Osteocyte (in vitro differentiated cells): ENCODE measurements around the gene SGO1. TPM values are rescaled to one million over a fixed set of nuclear protein-coding genes. Genes with fewer than 3 reads are reported as not detected.

ENCODE experiments used
- DNase-seq: peaks from one replicate; pipeline ENCODE4 v3.0.0; 2021; ENCODE audit warnings: mixed read lengths; ENCODE audit not compliant: unreplicated experiment; ENCODE audit errors: extremely low spot score
- H3K27ac Mint-ChIP-seq: one replicate; pipeline ENCODE4 v1.8.0; 2021; ENCODE audit warnings: mild to moderate bottlenecking, mixed read lengths; ENCODE audit not compliant: unreplicated experiment
- H3K27me3 Mint-ChIP-seq: one replicate; pipeline ENCODE4 v1.8.0; 2021; ENCODE audit warnings: mixed read lengths; ENCODE audit not compliant: unreplicated experiment
- H3K36me3 Mint-ChIP-seq: one replicate; pipeline ENCODE4 v1.8.0; 2021; ENCODE audit warnings: mixed read lengths; ENCODE audit not compliant: unreplicated experiment
- H3K4me1 Mint-ChIP-seq: one replicate; pipeline ENCODE4 v1.8.0; 2021; ENCODE audit warnings: mixed read lengths; ENCODE audit not compliant: unreplicated experiment
- H3K4me3 Mint-ChIP-seq: one replicate; pipeline ENCODE4 v1.8.0; 2021; ENCODE audit warnings: mild to moderate bottlenecking, moderate library complexity, mixed read lengths; ENCODE audit not compliant: unreplicated experiment
- H3K9me3 Mint-ChIP-seq: one replicate; pipeline ENCODE4 v1.8.0; 2021; ENCODE audit warnings: mixed read lengths; ENCODE audit not compliant: unreplicated experiment
- total RNA-seq: library from RNA; stranded (reverse); gene quantifications from 2 replicates; pipeline ENCODE4 v1.2.1, GENCODE V29; 2021
- TF ChIP-seq, protein P1 (sequence below): fragments of 200-600 bp; sonication (generic); IDR thresholded peaks from 2 replicates; pipeline ENCODE4 v1.5.0; 2021; ENCODE audit warnings: antibody characterized with exemption, mild to moderate bottlenecking, moderate library complexity

SGO1 gene
- total RNA-seq, 1 donor from 2014 or later, result 2.7 TPM

DNA sequence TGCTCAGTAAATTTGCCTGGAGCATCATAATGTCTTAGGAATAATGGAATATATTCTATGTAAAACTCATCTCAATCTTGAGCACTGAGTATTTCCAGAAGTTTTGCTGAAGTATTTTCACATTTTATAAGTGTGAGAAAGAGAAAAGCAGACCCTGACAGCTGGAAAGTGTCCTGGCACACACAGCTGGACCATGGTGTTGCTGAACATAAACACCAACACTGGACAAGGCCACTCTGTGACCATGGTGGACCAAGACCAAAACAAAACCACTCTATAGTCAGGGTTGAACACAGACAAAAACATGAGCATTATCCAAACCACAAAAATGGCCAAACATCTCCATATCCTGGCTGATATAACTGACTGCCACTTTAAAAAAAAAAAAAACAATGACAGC is 15.1 kb upstream of the SGO1 start:
- Mint-ChIP-seq H3K27me3 (peaks cover 40% of the 10 kb centered on the region), H3K36me3 (no peaks in the 10 kb centered on the region), H3K9me3 (no peaks in the 10 kb centered on the region), H3K4me1 (no peaks in the 10 kb centered on the region), H3K4me3 (no peak overlapping the region), H3K27ac (no peak overlapping the region)
- TF ChIP-seq, protein P1, sequence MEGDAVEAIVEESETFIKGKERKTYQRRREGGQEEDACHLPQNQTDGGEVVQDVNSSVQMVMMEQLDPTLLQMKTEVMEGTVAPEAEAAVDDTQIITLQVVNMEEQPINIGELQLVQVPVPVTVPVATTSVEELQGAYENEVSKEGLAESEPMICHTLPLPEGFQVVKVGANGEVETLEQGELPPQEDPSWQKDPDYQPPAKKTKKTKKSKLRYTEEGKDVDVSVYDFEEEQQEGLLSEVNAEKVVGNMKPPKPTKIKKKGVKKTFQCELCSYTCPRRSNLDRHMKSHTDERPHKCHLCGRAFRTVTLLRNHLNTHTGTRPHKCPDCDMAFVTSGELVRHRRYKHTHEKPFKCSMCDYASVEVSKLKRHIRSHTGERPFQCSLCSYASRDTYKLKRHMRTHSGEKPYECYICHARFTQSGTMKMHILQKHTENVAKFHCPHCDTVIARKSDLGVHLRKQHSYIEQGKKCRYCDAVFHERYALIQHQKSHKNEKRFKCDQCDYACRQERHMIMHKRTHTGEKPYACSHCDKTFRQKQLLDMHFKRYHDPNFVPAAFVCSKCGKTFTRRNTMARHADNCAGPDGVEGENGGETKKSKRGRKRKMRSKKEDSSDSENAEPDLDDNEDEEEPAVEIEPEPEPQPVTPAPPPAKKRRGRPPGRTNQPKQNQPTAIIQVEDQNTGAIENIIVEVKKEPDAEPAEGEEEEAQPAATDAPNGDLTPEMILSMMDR, result no peak
- DNase-seq, result no peak

DNA sequence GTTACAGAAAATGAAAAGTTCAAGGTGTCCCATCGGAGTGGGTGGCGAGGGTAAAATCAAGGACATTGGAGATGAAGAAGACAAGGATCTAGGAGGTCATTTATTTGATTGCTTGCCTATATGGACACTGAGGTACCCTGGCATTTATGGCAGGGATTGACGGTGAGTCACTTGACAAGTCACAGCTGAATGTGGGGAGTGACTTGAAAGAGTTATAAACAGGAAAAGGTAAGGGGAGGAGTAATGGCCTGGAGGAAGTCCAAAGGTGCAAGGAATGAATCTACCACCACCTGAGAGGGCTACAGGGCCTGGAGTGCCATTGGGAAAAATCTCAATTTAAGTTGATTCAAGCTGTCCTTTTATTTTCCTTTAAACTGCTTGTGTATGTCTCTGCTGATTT is 11.8 kb upstream of the SGO1 start:
- Mint-ChIP-seq H3K27ac (no peak overlapping the region), H3K4me3 (no peak overlapping the region), H3K27me3 (peaks cover 42% of the 10 kb centered on the region), H3K9me3 (no peaks in the 10 kb centered on the region), H3K36me3 (no peaks in the 10 kb centered on the region), H3K4me1 (no peaks in the 10 kb centered on the region)
- TF ChIP-seq, protein P1, result no peak
- no peak for DNase-seq

DNA sequence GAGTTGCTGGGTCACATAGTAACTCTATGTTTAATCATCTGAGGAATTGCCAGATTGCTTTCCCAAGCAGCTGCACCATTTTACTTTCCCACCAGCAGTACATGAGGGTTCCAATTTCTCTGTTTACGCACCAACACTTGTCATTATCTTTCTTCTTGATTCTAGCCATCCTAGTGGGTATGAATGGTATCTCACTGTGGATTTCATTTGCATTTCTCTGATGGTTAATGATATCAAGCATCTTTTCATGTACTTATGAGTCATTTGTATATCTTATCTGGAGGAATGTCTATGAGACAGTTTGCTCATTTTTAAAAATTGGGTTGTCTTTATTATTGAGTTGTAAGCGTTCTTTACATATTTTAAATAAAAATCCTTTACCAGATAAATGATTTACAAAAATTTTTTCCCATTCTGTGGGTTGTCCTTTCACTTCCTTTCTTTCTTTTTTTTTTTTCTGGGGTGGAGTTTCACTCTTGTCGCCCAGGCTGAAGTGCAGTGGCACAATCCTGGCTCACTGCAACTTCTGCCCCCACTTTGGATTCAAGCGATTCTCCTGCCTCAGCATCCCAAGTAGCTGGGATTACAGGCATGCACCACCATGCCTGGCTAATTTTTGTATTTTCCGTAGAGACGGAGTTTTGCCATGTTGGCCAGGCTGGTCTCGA is 8.9 kb upstream of the SGO1 start:
- H3K36me3 Mint-ChIP-seq, result no peaks in the 10 kb centered on the region
- no peak overlapping the region for H3K27ac Mint-ChIP-seq
- no peak for DNase-seq
- H3K4me3 Mint-ChIP-seq, result no peak overlapping the region
- TF ChIP-seq, protein P1, result no peak
- H3K9me3 Mint-ChIP-seq, result no peaks in the 10 kb centered on the region
- no peaks in the 10 kb centered on the region for H3K4me1 Mint-ChIP-seq
- H3K27me3 Mint-ChIP-seq, result peaks cover 35% of the 10 kb centered on the region

DNA sequence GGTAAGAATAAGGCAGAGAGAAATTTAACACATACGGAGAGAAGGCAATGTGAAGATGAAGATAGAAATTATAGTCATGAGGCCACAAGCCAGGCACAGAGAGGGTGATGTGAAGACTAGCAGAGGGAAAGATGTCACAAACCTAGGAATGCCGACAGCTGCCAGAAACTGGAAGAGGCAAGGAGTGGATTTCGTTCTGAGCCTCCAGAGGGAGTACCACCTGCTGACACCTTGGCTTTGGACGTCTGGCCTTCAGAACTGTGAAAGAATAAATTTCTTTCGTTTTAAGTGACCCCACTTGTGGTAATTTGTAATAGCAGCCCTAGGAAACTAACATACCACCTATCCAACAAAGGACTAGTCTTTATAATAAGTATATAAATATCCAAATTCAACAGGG is 5.0 kb upstream of the SGO1 start:
- Mint-ChIP-seq H3K4me3 (no peak overlapping the region), H3K27me3 (peaks cover 23% of the 10 kb centered on the region), H3K4me1 (no peaks in the 10 kb centered on the region), H3K36me3 (no peaks in the 10 kb centered on the region), H3K9me3 (no peaks in the 10 kb centered on the region), H3K27ac (no peak overlapping the region)
- TF ChIP-seq, protein P1, result no peak
- DNase-seq, result no peak

DNA sequence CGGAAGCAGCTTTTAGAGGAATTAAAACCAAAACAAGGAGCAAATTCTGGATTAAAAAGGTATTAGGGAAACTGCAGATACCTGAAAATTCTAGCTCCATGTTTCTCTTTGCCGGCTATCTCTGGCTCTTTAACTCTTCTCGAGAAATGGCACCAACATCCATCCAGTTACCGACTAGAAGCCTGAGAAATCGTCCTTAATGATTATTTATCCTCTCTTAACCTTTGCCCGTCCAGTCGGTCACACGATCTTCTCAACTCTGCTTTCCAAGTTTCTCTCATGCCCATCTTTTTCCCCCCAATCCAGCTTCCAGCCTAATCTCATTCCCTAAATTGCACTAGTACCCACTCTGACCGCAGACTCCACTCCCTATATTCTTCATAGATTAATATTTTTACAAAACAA is 596 bp upstream of the SGO1 start:
- Mint-ChIP-seq H3K27ac (no peak overlapping the region), H3K4me1 (peaks cover 3% of the 10 kb centered on the region), H3K4me3 (no peak overlapping the region), H3K9me3 (no peaks in the 10 kb centered on the region), H3K27me3 (peaks cover 4% of the 10 kb centered on the region), H3K36me3 (no peaks in the 10 kb centered on the region)
- TF ChIP-seq, protein P1, result no peak
- DNase-seq, result no peak
